DMS53 treated with DMSO at 0.1 percent for 48 hours (cell line): ENCODE data around the gene RSRC1.
A peak's percentile ranks its signal among the peaks of the same experiment; 100 is the strongest.

Source experiments
- DNase-seq: peaks from one replicate; lab custom pipeline; 2025; ENCODE audit not compliant: unreplicated experiment; lab: John Stamatoyannopoulos, UW

The RSRC1 gene

DNA sequence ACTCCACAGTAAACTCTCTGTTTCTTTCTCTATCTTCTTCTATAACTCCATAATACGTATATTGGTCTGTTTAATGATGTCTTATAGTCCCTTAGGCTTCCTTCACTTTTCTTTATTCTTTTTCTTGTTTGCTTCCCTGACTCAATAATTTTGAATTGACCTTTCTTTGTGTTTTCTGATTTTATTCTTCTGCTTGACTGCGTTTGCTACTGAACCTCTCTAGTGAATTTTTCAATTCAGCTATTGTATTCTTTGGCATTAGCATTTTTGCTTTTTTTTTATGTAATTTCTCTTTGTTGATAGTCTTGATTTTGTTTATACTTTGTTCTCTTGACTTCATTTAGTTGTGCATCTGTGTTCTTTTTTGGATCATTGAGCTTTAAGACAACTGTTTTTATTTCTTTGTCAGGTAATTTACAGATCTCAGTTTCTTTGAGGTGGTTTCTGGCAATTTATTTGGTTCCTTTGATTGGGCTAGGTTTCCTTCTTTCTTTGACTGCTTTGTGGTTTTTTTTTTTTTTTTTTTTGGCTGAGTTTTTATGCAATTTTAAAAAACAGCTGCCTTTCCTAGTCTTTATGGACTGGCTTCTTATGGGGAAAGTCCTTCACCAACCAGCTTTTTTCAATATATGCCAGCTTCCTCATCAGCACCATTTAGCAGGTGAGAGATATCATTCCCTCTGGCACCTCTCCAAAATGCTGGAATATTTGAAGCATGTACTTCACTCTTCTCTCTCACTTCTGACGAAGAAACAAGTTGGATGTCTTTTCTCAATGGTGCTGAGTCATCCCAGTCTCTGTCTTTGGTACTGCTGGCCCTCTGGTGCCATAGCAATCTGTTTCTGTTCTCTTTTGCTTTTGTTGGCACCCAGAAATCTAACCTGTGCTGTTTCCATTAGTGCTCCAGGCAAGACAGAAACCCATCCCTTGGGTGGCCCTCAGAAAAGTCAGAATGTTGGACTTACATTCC, 17.6 kb downstream of the RSRC1 start:
- peak; percentile 11 for DNase-seq

DNA sequence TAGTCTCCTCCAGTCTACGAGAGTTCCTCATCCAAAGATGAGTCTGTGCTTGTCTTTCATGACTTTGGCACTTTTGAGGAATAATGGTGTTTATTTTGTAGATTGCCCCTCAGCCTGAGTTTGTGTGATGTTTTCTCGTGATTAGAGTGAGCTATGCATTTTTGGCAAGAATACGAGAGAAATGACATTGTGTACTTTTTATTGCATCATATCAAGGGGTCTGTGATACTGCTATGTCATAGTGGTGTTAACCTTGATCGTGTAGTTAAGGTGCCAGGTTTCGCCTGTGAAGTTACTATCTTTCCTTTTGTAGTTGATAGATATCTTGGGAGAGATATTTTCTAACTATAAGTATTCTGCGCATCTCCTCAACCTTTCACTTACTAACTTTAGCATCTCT, 18.9 kb downstream of the RSRC1 start:
- no peak for DNase-seq

DNA sequence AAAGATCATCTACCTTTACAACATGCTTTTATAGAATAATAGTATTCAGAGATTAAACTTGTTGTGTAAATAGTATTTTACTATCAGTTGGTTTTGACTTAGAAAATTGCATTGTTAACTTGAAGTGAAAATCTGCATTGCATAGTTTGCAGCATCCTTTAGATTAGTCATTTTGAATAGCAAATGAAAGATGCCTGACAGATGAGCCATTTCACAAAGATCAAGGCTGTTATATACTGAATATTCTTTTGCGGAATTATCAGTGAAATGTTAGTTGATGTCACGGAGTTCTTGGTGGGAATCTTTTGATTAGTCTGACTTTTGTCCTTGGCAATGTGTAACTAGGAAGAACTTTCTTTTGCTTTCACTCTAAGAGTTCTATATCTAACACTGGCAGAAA, 24.5 kb downstream of the RSRC1 start:
- no peak for DNase-seq

DNA sequence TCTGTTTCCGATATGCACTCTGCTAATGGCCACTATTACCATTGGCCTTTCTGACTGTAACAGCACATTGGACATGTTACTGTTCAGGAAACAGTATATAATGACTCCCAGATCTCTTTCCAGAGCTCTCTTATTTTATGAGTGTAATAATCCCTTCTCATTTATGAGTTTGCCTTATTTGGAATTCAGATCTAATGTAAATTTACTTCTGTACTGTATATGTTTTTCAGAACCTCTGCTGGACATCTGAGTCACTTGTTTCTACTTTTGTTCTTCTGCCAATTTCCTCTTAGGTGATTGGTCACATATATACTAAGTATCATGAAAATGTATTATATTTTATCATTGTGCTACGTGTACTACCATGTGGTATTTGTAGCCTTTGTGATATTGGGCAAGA, 30.5 kb downstream of the RSRC1 start:
- no peak for DNase-seq

DNA sequence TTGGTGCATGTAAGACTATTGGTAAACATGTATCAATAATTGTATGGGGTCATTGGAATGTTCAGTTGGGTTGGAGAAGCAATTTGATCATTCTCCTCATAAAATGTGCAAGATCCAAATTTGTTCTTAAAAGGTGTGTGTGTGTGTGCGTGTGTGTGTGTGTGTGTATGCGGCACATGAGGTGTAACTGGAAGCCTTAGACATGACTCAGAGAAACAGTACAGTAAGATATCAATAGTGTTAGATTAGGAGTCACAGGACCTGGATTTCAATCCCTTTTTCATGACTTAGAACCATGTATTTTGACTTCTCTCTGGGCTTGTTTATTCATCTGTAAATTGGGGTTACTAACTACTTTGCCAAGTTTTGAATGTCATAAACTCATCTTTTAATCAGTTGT, 38.3 kb downstream of the RSRC1 start:
- no peak for DNase-seq

DNA sequence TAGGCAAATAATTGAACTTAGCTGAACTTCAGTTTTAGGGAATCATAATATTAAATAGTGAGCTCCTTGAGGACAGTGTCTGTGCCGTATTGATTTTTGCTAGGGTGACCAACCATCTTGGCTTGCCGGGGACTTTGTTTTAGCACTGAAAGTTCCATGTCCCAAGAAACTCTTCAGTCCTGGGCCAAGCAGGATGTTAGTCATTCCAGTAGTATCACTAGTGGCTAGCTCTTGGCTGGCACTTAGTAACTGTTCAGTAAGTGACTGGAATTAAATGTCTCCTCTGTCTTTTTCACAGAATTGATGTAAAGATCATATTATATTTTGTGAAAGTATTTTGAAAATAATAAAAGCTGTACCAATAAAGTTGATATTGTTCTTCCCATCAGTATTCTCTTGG, 42.3 kb downstream of the RSRC1 start:
- DNase-seq, result no peak

DNA sequence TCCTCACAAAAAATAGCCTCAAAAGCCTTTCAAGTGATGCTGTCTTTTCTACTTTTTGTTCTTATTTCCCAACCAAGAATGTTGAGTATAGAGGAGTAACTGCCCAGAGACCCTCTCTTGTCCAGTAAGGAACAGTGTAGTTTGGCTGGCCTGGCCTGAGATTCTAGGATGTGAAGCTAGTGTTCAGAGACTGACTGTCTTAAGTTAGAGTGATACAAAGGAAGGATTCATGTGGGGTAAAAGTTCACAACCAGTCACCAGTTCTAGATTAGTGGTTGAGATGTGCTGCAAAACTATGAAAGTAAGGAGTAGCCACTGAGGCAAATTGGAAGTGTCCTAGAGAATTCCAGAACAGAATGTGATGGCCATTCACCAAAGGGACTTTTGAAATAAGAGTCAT, 49.1 kb downstream of the RSRC1 start:
- no peak for DNase-seq

DNA sequence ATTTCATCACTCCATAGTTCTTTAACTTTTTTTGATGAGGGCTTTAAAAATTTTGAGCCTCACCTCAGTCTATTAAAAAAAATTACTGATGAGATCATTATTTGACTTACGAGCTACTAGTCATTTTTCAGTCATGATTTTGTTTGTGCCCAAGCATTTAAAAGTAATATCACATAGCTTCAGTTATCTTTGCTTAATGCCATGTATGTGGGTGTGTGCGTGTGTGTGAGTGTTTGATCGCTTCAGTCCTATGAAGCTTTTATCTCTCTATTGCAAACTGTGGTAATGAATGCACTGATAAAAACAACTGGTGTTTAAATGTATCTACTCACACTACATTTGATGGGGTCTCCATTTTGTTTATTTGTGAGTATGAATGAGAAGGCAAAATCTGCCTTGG, 49.8 kb downstream of the RSRC1 start:
- no peak for DNase-seq

DNA sequence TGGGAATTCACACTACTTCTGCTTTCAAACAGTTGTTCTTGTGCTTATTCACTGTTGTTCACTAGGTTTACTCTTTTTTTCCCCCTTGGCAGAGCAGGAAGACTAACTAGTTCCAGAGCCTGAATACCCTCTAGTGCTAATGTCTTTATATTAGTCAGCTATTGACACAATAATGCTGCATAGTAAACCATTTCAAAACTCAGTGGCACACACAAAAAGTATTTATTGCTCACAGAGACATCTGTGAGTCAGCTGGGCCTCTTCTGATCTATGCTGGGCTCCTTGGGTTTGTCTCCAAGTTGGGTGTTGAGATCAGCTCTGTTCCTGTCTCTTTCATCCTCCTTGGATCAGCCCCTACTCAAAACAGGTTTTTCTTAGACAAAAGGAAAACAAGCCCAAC, 51.1 kb downstream of the RSRC1 start:
- no peak for DNase-seq

DNA sequence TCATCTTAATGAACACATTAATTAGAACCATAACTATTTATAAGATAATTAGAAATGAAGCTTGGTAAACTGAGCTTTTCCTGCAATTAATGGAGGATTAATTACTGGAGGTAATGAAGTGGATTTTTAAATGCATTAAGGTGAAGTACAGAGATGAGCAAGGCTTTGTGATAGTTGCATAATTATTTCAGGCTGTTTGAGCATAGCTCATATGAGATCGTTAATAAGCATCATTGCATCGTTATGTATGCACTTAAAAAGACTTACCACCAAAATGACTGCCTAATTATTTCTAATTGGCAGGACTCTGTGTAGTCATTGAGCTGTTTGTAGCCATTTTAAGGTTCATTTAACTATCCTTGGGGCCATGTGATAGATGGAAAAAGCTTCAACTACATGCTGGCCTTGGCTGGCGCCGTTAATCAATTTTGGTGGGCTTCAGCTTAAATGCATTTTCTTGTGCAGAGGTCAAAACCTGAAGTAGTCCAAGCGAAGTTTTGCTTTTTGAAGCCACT, 55.3 kb downstream of the RSRC1 start:
- DNase-seq, result no peak

DNA sequence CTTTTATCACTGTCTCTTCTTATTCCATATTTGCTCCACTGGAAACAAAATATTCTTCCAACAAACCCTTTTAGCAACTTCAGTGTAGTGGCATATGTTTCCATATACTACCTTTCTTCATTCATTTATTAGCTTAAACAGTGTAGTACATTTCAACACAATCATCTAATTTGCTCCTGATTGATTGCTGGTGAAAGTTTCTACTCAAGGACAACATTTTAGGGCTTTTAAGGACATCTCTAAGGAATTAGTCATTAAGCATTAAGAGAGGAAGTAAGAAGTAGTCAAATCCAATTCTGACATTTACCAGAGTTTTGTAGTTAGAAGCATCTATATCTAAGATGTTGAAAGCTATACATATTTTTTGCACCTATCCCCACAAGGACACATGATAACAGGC, 55.8 kb downstream of the RSRC1 start:
- no peak for DNase-seq

DNA sequence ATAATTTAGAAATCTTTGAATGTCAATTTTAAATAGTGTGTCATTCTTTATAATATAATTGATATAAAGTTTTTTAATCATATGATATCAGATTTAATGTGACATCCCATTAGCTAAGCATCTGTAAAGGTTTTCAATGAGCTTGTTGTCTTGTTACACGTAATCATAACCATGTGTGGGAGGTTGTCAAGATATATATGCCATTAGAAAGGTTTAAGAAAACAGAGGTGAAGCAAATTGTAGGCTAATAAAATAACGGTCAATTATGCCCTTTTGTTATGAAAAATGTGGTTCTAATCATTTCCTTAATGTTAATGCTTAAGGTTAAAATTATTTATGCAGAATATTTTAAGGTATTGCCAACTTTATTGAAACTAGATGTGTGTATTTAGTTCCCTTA, 56.3 kb downstream of the RSRC1 start:
- DNase-seq, result no peak

DNA sequence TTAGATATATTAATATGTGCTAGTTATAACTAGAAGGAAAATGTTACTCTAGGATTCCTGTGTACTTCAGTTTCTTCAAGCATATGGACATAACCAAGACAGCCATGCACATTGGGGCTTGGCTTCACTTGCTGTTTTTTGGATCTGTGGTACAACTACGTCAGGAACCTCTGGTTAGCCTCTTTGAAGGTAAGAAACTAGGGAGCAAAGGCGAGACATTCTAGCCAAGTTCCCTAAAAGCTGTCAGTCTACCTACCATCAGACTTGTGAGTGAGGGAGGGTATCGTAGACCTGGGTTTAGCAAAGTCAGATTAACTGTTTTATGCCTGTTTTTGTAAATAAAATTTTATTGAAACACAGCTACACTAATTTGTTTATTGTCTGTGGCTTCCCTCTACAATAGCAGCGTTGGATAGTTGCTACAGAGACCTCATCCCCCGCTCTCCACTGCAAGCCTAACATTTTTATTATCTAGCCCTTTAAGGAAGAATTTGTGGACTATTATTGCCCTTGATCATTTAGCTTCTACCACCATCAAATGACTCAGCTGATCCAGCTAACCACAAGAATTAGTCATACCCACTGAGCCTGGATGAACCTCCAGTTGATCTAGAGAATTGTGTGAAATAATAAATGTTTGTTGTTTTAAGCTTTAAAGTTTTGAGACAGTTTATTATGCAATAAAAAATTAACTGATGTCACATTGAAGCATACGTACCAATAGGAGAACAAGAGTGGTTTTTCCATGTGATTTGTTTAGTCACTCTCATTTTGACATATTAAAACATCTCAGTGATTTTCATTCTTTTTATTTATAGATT, 58.1 kb downstream of the RSRC1 start:
- DNase-seq, result no peak

DNA sequence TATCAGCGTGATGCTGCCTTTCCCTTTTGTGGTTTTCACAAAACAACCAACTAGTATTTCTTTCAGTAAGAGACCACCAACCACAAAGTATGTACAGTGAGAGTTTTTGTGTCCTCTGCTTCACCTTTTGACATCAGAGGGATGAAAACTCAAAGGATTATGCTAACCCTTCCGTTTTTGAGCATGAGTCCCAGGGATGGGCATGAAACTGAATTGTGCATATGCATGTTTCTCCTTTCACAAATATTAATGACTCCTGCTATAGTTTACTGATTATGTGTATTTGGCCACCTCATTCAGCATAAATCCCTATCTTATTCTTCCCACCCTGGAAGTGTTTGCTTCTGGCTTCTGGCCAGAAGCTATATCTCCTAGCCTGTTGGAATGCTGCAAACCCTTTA, 59.2 kb downstream of the RSRC1 start:
- DNase-seq, result no peak

DNA sequence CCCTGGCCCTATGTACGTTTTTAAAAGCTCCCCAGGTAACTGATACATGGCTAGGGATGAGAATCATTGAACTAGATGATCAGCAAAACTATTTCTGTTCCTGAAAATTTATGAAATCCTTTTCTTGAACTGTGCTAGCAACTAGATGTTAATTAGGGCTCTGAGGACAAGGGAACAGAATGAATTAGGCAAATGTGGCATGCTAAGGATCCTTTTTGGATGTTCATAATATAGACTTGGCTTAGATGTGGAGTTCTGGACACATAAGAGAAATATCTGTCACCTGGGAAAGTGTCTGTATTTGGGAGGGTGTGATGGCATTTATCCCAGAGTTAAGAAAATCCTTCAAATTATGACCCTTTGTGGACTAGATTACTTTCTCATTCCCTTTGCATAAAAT, 71.2 kb downstream of the RSRC1 start:
- no peak for DNase-seq

DNA sequence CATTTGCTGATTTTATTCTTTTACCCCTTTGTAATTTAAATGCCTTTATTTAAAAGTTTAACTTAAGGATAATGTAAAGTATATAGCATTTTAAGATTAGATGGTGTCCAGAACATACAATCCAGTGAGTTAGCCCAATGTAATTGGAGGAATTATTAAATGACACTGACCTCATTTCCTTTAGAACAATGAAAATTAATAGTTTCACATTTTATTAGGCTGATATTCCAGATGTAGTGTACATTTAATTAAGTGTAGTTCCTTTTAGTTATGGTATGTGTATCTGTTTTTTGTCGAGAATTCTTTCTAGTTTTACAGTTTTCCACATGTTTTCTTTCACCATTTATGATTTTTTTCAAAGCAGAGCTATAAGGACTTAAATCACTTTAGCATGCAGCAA, 75.8 kb downstream of the RSRC1 start:
- no peak for DNase-seq

DNA sequence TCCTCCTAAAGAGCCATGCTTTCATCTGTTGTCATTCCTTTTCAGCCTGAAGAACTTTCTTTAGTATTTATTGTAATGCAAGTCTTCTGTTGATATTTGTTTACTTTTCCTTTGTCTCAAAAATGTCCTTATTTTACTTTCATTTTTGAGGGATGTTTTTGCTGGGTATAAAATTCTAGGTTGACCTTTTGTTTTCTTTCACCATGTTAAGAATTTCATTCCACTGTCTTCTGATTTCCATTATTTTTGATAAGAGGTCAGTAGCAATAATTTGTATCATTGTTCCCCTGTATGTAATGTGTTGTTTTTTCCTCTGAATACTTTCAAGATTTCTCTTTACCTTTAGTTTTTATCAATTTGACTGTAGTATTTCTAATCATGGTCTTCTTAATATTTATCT, 91.1 kb downstream of the RSRC1 start:
- DNase-seq, result no peak

DNA sequence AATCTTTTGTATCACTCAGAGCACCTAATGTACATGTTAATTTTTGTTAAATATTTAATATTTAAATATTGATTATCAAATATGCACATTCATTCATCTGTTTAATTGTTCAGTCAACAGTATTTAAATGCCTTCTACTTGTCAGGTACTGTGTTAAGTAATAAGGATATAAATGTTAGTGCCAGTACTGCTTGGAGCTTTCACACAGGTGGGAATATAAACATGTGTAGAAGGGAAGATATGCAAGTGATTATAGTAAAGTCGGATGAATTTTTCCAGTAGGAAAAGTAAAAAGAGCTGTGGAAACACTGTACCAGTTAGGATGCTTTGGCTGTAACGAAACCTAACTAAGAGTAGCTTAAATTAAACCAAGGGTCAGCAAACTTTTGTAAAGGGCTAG, 95.4 kb downstream of the RSRC1 start:
- no peak for DNase-seq

DNA sequence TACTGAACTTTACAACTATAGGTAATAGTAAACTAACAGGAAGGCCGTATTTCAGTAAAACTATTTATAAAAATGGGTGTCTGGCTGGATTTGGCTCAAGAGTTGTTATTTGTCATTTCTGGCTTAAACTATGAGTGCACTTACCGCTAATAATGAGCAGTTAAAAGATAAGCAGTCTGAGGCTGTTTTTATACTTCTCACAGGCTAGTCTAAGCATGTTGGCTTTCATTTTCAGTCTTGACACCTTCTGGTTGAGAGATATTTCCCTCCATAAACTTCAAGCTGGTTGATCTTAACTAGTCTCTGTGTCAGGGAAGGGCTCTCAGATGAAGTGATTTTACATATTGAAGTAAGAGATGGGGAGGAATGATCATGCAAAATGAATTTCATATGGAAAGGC, 96.1 kb downstream of the RSRC1 start:
- DNase-seq, result no peak

DNA sequence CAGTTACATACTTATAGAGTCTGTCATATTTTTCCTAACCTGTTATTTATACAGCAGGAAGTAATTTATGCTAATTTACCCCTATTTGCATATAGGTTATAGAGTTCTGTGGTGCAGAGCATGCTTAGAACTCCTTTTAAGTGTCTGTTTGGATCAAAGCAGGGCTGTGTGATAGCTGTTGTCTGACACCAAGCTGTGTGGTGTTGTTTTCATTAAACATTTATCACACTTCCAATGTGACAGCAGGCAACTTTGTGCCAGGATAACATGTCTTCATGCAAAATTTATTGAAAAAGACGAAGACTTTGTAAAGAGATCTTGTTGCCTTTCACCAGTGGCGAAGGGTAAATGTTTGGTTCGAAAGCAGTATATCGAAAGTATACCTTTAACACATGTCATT, 100.2 kb downstream of the RSRC1 start:
- DNase-seq, result no peak

DNA sequence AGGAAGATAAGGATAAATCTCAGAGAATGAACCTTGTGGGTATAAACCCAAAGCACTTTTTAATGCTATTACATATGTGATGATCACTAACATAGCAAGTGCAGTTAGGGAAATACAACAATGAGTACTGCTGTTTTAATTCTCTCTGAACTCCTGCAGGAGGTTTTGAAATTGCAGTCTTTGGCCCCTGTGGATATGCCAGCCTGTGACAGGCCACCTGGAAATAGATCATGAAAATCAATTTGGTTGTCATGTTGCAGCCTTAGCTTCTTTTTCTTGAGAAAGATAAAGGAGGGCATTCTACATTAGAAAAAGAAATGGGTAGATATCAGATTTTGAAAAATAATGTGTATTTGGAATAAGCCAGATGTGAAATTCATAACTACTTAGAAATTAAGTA, 103.6 kb downstream of the RSRC1 start:
- no peak for DNase-seq

DNA sequence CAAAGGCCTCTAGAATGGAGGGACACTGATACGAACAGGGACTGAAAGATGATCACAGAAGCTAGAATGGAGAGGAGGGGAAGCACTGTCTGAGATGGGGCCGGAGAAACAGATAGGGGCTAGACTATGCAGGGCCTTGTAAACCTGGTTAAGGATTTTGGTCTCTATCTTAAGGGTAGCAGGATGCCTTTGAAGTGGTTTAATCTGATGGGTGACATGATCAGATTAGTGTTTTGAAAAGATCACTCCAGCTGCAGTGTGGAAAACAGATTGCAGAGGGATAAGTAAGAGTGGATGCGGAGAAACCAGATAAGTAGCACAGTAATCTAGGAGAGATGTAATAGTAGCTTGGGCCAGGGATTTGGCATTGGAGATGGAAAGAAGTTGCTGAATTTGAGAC, 108.1 kb downstream of the RSRC1 start:
- no peak for DNase-seq
